Measurements from ENCODE around the gene MAGEE2.
"Not testable (repeated sequence)": the region's sequence is repeated elsewhere in the genome, so short reads cannot be mapped to it uniquely, and the experiment has no call there.

MAGEE2 gene, protein sequence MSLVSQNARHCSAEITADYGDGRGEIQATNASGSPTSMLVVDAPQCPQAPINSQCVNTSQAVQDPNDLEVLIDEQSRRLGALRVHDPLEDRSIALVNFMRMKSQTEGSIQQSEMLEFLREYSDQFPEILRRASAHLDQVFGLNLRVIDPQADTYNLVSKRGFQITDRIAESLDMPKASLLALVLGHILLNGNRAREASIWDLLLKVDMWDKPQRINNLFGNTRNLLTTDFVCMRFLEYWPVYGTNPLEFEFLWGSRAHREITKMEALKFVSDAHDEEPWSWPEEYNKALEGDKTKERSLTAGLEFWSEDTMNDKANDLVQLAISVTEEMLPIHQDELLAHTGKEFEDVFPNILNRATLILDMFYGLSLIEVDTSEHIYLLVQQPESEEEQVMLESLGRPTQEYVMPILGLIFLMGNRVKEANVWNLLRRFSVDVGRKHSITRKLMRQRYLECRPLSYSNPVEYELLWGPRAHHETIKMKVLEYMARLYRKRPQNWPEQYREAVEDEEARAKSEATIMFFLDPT

DNA sequence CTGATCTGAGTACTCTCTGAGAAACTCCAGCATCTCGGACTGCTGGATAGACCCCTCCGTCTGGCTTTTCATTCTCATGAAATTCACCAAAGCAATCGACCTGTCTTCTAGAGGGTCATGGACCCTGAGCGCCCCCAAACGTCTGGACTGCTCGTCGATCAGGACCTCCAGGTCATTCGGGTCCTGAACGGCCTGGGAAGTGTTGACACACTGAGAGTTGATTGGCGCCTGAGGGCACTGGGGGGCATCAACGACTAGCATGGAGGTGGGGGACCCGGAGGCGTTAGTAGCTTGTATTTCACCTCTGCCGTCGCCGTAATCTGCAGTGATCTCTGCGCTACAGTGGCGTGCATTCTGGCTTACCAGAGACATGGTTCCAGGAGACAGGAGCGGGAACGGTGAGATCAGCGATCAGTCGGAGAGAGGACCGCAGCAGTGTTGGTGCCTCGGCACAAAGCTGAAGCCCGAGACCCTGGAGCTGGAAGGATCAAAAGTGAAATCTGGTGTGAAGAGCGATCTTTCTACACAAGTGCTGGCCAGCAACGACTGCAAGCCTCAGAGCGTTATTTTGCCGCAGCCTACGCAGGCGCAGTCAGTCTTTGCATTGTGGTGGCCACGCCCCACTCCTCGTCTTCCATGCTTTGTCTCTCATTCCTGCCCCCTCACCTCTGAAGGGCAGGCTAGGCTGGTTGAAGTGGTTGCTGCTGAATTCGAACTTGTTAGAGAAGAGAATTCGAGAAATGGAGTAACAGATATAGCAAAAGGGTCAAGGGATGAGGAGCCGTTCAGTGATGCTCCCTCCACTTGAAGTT, at the start of gene MAGEE2:
MAGEE2 (minus strand) TSS at position 575 of the 812 bp plus-strand sequence; CDS start at position 372, 203 bp downstream.
- peak; percentile 13 for DNase-seq

DNA sequence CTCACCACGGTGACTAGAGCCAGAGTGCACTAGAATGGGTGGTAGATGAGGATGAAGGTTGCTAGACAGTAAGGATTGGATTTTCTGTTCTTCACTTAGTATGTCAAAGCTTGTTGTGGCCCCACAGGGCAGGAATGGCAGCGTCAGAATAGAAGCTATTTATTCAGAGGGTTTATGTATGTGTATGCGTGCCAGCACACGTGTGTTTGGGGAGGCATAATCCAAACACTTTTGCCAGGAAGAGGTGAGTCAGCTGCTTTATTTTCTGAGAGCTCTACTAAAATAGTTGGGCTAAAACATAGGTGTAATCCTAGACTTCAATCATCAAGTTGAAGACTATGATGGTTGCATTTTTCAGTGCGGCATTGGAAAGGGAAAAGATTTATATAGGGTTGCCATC, 1.2 kb upstream of the MAGEE2 start:
- DNase-seq: no peak

DNA sequence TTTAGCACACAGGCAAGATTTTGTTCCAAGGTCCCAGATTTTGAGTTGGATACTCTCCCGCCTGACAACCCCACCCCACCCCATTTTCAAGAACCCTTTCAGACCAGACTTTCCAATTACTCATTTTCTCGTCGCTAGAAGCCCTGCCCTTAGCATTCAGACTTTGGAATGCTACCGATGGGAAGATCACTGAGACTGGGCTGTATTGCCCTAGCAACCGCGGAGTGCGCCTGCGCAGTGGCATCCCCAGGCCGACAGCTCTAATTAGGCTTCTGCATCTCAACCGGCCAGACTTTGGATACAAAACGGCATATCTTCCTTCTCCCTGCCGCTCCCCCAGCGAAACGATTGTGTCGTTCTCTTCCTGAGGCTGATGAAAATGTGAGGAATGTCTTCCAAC, 3.4 kb downstream of the MAGEE2 start:
- DNase-seq: peak; percentile 49

DNA sequence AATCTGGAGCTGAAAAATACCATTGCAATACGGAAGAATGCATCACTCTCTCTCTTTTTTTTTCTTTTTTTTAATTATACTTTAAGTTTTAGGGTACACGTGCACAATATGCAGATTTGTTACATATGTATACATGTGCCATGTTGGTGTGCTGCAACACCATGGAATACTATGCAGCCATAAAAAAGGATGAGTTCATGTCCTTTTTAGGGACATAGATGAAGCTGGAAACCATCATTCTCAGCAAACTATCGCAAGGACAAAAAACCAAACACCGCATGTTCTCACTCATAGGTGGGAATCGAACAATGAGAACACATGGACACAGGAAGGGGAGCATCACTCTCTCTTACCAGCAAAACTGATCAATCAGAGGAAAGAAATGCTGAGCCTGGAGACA, 17.0 kb downstream of the MAGEE2 start:
- not testable (repeated sequence) for DNase-seq

DNA sequence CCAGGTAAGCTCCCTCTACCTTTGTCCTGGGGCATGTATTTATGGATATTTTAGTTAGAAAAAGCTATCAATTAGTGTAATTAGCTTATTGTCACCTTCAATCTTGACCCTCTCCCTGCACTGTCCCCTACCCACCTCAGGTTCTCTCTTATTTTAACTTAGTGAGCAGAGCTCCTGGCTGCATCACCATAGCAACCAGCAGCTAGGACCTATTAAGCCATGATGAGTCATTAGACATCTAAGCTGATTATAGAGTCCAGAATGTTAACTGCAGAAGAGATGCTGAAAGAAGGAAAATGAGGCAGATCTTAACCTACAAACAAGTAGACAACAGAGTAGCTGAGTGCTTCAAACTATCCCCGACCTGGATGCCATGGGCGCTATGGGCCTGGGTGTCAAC, 36.6 kb downstream of the MAGEE2 start:
- no peak for DNase-seq

DNA sequence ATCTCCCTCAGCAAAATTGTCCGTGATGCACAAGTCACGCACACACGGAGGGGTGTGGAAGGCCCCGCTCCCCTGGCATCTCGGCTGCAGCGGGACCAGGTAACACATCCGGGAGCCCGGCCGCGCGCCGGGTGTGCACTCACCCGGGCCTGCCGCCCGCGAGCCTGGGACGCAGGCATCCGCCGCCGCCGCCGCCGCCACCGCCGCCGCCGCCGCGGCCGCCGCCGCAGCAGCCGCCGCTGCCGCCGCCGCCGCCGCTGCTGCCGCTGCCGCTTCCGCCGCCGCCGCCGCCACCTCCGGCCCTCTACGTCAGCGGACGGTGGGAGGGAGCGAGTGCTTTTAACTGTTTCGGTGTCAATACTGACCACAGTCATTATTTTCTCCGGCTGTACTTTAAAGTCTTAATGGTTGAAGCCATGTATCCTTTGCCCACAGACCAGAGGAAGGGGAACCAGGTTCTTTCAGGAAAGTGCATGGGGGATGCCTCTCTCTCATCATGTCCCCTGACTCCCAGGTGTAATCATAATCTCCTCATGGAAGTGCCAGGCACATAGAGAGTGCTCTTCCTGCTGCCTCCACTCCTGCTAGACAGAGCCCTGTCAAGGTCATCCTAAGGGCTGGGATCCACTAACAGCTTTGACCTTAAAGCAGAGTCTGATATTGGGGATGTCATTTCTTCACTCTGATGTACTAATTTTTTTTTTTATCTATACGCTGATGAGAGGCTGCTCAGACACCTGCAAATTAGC, 38.0 kb downstream of the MAGEE2 start:
- DNase-seq: no peak

All from NCI-H748 treated with DMSO at 0.1 percent for 48 hours (cell line).